ENCODE measurements around the gene OVAAL.
A peak's percentile ranks its signal among the peaks of the same experiment; 100 is the strongest.

The OVAAL gene

GRCh38 chr1:180527101-180527669 is 31.6 kb upstream of the OVAAL start:
- Histone ChIP-seq H3K36me3 (no peaks in the 10 kb centered on the region), H3K9me3 (no peaks in the 10 kb centered on the region), H3K4me1 (ENCODE audit: control insufficient read depth in 1 of 2, insufficient read depth in 1 of 2, low read depth in 1 of 2, low read length in 1 of 2) (no peaks in the 10 kb centered on the region), H3K27ac (no peak overlapping the region), H3K4me3 (ENCODE audit: low read depth in 1 of 2, low read length in 1 of 2) (no peak overlapping the region), H3K27me3 (no peaks in the 10 kb centered on the region)
- TF ChIP-seq, protein P1, sequence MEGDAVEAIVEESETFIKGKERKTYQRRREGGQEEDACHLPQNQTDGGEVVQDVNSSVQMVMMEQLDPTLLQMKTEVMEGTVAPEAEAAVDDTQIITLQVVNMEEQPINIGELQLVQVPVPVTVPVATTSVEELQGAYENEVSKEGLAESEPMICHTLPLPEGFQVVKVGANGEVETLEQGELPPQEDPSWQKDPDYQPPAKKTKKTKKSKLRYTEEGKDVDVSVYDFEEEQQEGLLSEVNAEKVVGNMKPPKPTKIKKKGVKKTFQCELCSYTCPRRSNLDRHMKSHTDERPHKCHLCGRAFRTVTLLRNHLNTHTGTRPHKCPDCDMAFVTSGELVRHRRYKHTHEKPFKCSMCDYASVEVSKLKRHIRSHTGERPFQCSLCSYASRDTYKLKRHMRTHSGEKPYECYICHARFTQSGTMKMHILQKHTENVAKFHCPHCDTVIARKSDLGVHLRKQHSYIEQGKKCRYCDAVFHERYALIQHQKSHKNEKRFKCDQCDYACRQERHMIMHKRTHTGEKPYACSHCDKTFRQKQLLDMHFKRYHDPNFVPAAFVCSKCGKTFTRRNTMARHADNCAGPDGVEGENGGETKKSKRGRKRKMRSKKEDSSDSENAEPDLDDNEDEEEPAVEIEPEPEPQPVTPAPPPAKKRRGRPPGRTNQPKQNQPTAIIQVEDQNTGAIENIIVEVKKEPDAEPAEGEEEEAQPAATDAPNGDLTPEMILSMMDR (IDR thresholded peaks at IDR 0.05) = no peak

- H3K4me1 ChIP-seq (ENCODE audit: control insufficient read depth in 1 of 2, insufficient read depth in 1 of 2, low read depth in 1 of 2, low read length in 1 of 2) = no peaks in the 10 kb centered on the region
- no peaks in the 10 kb centered on the region for H3K9me3 ChIP-seq
- H3K4me3 ChIP-seq (ENCODE audit: low read depth in 1 of 2, low read length in 1 of 2) = no peak overlapping the region
- no peaks in the 10 kb centered on the region for H3K36me3 ChIP-seq
- H3K27ac ChIP-seq = no peak overlapping the region
- H3K27me3 ChIP-seq = no peaks in the 10 kb centered on the region
- TF ChIP-seq, protein P1 (IDR thresholded peaks at IDR 0.05) = no peak
These were observed 29.8 kb upstream of the OVAAL start for GRCh38 chr1:180528868-180529470.

DNA sequence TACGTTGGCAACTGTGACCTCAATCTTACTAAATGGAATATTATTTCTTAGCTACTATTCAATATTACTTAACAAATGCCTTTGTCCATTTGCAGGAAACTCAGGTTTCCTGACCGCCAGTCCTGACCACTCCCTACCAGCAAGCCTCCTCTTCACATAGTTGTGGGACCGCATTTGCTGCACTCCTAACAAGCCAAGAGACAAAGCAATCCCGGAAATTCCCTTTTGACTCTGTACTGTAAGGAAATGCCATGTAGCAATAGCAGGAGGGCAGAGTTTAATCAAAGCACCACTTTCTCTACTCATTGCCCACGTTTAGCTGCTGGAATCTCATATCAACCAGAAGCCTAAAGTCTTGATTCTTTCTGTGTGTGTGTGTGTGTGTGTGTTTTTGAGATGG is 28.3 kb upstream of the OVAAL start:
- no peaks in the 10 kb centered on the region for H3K27me3 ChIP-seq
- H3K9me3 ChIP-seq = no peaks in the 10 kb centered on the region
- TF ChIP-seq, protein P1 (IDR thresholded peaks at IDR 0.05) = no peak
- H3K27ac ChIP-seq = no peak overlapping the region
- no peak overlapping the region for H3K4me3 ChIP-seq (ENCODE audit: low read depth in 1 of 2, low read length in 1 of 2)
- no peaks in the 10 kb centered on the region for H3K36me3 ChIP-seq
- H3K4me1 ChIP-seq (ENCODE audit: control insufficient read depth in 1 of 2, insufficient read depth in 1 of 2, low read depth in 1 of 2, low read length in 1 of 2) = no peaks in the 10 kb centered on the region

DNA sequence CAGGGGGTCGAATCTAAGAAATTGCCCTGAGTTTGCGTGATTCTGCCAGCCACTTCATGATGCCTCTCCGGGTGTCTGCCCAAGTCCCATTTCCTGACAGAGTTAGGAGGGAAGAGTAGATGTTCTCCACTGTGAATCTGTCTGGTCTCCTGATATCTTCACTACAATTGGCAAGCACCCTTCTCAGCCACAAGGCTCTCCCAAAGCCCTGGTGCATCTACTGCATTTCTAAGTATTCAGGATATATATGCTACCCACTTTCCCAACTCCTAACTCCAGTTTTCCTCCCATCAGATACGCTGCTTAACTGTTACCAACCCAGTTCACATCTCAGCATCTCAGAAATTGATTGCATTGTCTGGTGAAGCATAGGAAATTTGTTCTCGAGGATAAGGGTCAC is 25.9 kb upstream of the OVAAL start:
- Histone ChIP-seq H3K27ac (no peak overlapping the region), H3K4me3 (ENCODE audit: low read depth in 1 of 2, low read length in 1 of 2) (no peak overlapping the region), H3K4me1 (ENCODE audit: control insufficient read depth in 1 of 2, insufficient read depth in 1 of 2, low read depth in 1 of 2, low read length in 1 of 2) (no peaks in the 10 kb centered on the region), H3K9me3 (no peaks in the 10 kb centered on the region), H3K27me3 (peaks cover 3% of the 10 kb centered on the region), H3K36me3 (no peaks in the 10 kb centered on the region)
- TF ChIP-seq, protein P1 (IDR thresholded peaks at IDR 0.05) = no peak

- H3K4me1 ChIP-seq (ENCODE audit: control insufficient read depth in 1 of 2, insufficient read depth in 1 of 2, low read depth in 1 of 2, low read length in 1 of 2) = no peaks in the 10 kb centered on the region
- H3K27ac ChIP-seq = no peak overlapping the region
These were observed 25.3 kb upstream of the OVAAL start for GRCh38 chr1:180533266-180533987.

More at GRCh38 chr1:180533266-180533987, 25.3 kb upstream of the OVAAL start:
- Histone ChIP-seq H3K9me3 (no peaks in the 10 kb centered on the region), H3K36me3 (no peaks in the 10 kb centered on the region), H3K27me3 (peaks cover 3% of the 10 kb centered on the region), H3K4me3 (ENCODE audit: low read depth in 1 of 2, low read length in 1 of 2) (no peak overlapping the region)
- TF ChIP-seq, protein P1 (IDR thresholded peaks at IDR 0.05) = peak; percentile 40
